Measurements from ENCODE around the gene SCD5.
A peak's percentile ranks its signal among the peaks of the same experiment; 100 is the strongest.

The SCD5 gene

GRCh38 chr4:82584931-82585330 lies 213.7 kb downstream of the SCD5 start:
- FAIRE-seq: no peak

DNA sequence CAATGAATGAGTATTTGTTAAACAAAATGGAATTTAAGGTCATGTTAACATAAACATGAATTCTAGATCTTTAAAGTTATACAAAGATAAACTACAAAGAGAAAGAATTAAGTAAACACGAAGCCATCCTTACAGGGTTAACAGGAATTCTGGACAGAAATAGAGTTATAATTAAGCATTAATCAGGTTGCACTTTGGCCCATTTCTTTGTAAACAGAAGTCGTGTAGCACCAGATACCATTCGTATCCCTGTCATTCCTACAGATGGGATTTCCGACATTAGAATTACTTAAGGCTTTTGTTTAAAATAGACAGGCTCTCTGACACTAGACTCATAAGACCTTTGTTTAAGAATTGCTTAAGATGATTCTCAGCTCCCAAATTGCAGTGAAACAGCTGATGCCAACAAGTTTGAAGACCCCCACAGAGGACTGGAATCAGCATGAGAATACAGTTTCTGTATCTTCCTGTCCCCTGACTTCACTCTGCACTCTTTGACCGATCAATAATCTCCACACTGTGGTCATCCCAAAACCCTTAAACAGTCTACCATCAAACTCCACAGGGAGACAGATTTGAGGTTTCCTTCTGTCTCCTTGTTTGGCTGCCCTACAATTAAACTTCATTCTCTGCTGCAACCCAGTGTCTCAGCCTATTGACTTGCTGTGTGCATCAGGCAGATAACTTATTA lies 214.6 kb downstream of the SCD5 start:
- FAIRE-seq: peak; percentile 69

- FAIRE-seq: no peak
Observed at GRCh38 chr4:82579932-82580331, 218.7 kb downstream of the SCD5 start.
